ENCODE data around the gene ZGPAT. TPM values are rescaled to one million over a fixed set of nuclear protein-coding genes. Genes with fewer than 3 reads are reported as not detected.
A peak's percentile ranks its signal among the peaks of the same experiment; 100 is the strongest.

Gene ZGPAT, protein sequence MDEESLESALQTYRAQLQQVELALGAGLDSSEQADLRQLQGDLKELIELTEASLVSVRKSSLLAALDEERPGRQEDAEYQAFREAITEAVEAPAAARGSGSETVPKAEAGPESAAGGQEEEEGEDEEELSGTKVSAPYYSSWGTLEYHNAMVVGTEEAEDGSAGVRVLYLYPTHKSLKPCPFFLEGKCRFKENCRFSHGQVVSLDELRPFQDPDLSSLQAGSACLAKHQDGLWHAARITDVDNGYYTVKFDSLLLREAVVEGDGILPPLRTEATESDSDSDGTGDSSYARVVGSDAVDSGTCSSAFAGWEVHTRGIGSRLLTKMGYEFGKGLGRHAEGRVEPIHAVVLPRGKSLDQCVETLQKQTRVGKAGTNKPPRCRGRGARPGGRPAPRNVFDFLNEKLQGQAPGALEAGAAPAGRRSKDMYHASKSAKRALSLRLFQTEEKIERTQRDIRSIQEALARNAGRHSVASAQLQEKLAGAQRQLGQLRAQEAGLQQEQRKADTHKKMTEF
- total RNA-seq (2021) (27.2 and 31.4 TPM in 2 replicates), Bru-seq, nascent RNA (percentile 54 among the genes with signal in this experiment), BruChase-seq, experiment 1, labeled RNA remaining after a 2-hour chase (percentile 81 among the genes with signal in this experiment), BruChase-seq, experiment 2, labeled RNA remaining after a 6-hour chase (percentile 81 among the genes with signal in this experiment)
- long read RNA-seq, transcript ZGPAT-202 (7 exons, 1,871 nt): major isoform, 5 of 15 reads
- long read RNA-seq, transcript ZGPAT-204 (7 exons, 1,890 nt): major isoform, 5 of 15 reads
- long read RNA-seq, partial matches to known transcripts: 1 of 15 reads
- long read RNA-seq, other reads (novel, unspliced or antisense): 4 of 15 reads

DNA sequence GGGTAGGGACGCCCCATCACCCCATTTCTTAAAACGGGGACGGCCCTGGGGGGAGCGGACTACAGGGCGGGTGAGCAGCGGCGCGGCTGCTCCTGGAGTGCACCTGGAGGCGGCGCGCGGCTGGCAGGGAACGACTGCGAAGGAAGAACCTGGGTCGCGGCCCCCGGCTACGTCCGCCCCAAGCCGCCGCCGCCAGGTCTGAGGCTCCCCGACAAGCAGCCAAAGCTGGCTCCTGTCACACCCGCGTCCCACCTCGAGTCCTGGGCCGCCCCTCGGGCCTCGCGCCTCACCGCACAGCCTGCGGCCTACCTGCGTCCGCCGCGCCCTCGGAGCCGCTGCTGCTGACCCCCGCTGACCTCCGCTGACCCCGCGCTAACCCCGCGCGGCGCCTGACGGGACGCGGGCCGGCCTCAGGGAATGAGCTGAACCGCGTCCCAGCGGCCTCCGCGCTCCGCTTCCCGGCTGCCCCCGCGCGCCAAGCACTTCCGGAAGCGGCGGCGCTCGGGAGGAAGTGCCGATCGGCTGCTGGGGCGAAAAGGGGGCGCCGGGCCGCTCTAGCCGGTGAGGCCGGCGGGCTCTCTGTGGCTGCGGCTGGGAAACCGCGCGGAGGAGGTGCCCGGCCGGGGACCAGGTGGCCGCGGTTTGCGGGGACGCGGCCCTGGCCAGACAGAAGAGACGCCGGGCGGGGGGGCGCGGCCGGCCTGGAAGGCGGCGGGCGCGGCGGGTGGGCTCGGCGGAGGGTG is at the start of gene ZGPAT, which contains the start of gene ARFRP1:
Gene ZGPAT (plus strand): TSS at position 482 of the 743 bp plus-strand sequence. CDS start 542 bp downstream, outside the sequence.
Gene ARFRP1 (minus strand): TSS at position 419 of the 743 bp plus-strand sequence. CDS start 885 bp downstream, outside the sequence.
- CTCF ChIA-PET: interaction anchor here (0.7 to 1.2 kb wide), 3 partner anchors 38 to 188 kb away, joined by 3 to 6 read pairs (median 3); partner anchors contain the start of gene TPD52L2
- peak within 1 kb of the TSS; percentile 85 for H2AFZ ChIP-seq
- BruUV-seq (replicated peaks): no TSS peak

DNA sequence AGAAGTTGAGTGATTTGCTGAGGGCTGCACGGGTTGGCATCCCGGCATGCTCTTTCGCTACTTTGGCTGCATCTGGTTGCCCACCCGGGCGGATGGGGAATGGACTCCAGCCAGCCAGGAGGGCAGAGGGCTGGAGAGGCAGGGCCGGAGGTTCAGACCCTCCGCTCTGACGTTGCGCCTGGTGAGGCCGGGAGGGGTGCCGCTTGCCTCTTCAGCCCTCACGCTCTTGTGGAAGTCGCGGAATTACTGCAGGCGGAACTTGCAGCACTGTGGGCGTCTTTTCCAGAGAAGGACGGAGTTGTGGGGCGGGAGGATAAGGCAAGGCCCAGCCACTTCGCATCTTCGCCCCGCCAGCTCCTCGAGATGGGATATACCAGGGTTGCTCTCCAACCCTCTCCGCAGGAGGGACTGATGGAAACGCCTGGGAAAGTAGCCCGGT is 49.1 kb upstream of the ZGPAT start:
- peaks cover 18% of the 10 kb centered on the region for H3K4me1 ChIP-seq (replicated peaks; ENCODE audit: insufficient read depth)
- peak overlapping the region; percentile 96 for H3K4me2 ChIP-seq
- peaks cover 8% of the 10 kb centered on the region for H3K36me3 ChIP-seq (ENCODE audit: low read depth)
- TSS peak; percentile 42 for BruUV-seq (replicated peaks)
- intact Hi-C loops (cut with micrococcal nuclease; ENCODE audit: unreplicated experiment): loop anchor here (1.0 kb wide), 1 partner anchor 24 kb away; no protein-coding TSS in a partner anchor
- DNase-seq: no peak
- ChIA-PET CTCF (interaction anchor here (0.6 to 1.3 kb wide), 4 partner anchors 17 to 444 kb away, joined by 3 to 9 read pairs (median 4); partner anchors contain the start of gene PTK6), POLR2A (ENCODE audit: unreplicated experiment) (interaction anchor here (0.8 to 1.0 kb wide), 2 partner anchors 40 to 206 kb away, joined by 3 to 5 read pairs; partner anchors contain the start of gene TPD52L2)
- H3K4me3 ChIP-seq: peak overlapping the region; percentile 90
- no peaks in the 10 kb centered on the region for H3K27me3 ChIP-seq (ENCODE audit: insufficient read depth, low read depth)
- peaks cover 25% of the 10 kb centered on the region for H3K79me2 ChIP-seq (ENCODE audit: low read depth)
- H2AFZ ChIP-seq: peak overlapping the region; percentile 92
- H3K9me3 ChIP-seq (ENCODE audit: insufficient read depth, low read depth): no peaks in the 10 kb centered on the region
- no peak overlapping the region for H3K27ac ChIP-seq
- TF ChIP-seq, protein P1, sequence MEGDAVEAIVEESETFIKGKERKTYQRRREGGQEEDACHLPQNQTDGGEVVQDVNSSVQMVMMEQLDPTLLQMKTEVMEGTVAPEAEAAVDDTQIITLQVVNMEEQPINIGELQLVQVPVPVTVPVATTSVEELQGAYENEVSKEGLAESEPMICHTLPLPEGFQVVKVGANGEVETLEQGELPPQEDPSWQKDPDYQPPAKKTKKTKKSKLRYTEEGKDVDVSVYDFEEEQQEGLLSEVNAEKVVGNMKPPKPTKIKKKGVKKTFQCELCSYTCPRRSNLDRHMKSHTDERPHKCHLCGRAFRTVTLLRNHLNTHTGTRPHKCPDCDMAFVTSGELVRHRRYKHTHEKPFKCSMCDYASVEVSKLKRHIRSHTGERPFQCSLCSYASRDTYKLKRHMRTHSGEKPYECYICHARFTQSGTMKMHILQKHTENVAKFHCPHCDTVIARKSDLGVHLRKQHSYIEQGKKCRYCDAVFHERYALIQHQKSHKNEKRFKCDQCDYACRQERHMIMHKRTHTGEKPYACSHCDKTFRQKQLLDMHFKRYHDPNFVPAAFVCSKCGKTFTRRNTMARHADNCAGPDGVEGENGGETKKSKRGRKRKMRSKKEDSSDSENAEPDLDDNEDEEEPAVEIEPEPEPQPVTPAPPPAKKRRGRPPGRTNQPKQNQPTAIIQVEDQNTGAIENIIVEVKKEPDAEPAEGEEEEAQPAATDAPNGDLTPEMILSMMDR (conservative IDR thresholded peaks at IDR 0.05): no peak
- TF ChIP-seq EZH2 (IDR thresholded peaks at IDR 0.05; ENCODE audit: low read depth): no peak
- peaks cover 7% of the 10 kb centered on the region; the same call in 1 of the 2 replicates for H3F3A ChIP-seq (ENCODE audit: insufficient read depth, low read depth)
- H3K9me2 ChIP-seq (ENCODE audit: insufficient read depth): no peaks in the 10 kb centered on the region
- no peaks in the 10 kb centered on the region for H4K20me1 ChIP-seq (ENCODE audit: insufficient read depth)

More for the DNA sequence above, at the start of gene ZGPAT, which contains the start of gene ARFRP1:
- Histone ChIP-seq H3K79me2 (ENCODE audit: low read depth) (peaks cover 74% of the 10 kb centered on the region), H3K4me1 (replicated peaks; ENCODE audit: insufficient read depth) (peaks cover 18% of the 10 kb centered on the region), H3K27me3 (ENCODE audit: insufficient read depth, low read depth) (no peaks in the 10 kb centered on the region), H3F3A (ENCODE audit: insufficient read depth, low read depth) (peaks cover 9% of the 10 kb centered on the region; the same call in 1 of the 2 replicates), H3K4me3 (peak within 1 kb of the TSS; percentile 96), H3K4me2 (peak within 1 kb of the TSS; percentile 97), H3K9me3 (ENCODE audit: insufficient read depth, low read depth) (no peaks in the 10 kb centered on the region), H3K36me3 (ENCODE audit: low read depth) (peaks cover 41% of the 10 kb centered on the region), H3K27ac (peak within 1 kb of the TSS; percentile 37), H4K20me1 (ENCODE audit: insufficient read depth) (peaks cover 12% of the 10 kb centered on the region; the same call in 1 of the 2 replicates), H3K9me2 (ENCODE audit: insufficient read depth) (no peaks in the 10 kb centered on the region)
- DNase-seq: peak; percentile 67 to 91
- TF ChIP-seq, protein P1 (conservative IDR thresholded peaks at IDR 0.05): no peak
- POLR2A ChIA-PET (ENCODE audit: unreplicated experiment): interaction anchor here (0.5 to 1.4 kb wide), 10 partner anchors 9 to 488 kb away, joined by 3 to 11 read pairs (median 6); partner anchors contain the start of genes TPD52L2 and UCKL1
- intact Hi-C loops (cut with micrococcal nuclease; ENCODE audit: unreplicated experiment): loop anchor here (1.0 to 5.0 kb wide), 5 partner anchors 23 to 265 kb away; partner anchors contain the start of gene UCKL1
